Karpas-422 (cell line): ENCODE measurements around the gene RIC3. TPM values are rescaled to one million over a fixed set of nuclear protein-coding genes. Genes with fewer than 3 reads are reported as not detected.

Source experiments
- DNase-seq: peaks from one replicate; pipeline ENCODE4 v3.0.0-alpha.2; 2015
- H2AFZ ChIP-seq: fragments of 200-600 bp; sonication (generic); 2 replicates; pipeline ENCODE4 v1.6.1; 2014; ENCODE audit warnings: antibody characterized with exemption, low read length, mixed read lengths
- H3K27ac ChIP-seq: fragments of 200-600 bp; sonication (generic); 2 replicates; pipeline ENCODE4 v1.5.1; 2014; ENCODE audit warnings: mild to moderate bottlenecking, low read length, moderate library complexity
- H3K27me3 ChIP-seq: fragments of 200-600 bp; sonication (generic); 2 replicates; pipeline ENCODE4 v1.6.1; 2014; ENCODE audit warnings: low read length, mixed read lengths
- H3K36me3 ChIP-seq: fragments of 200-600 bp; sonication (generic); 2 replicates; pipeline ENCODE4 v1.6.1; 2014; ENCODE audit warnings: low read length, mixed read lengths; ENCODE audit not compliant: insufficient read depth
- H3K4me1 ChIP-seq: fragments of 200-600 bp; sonication (generic); 2 replicates; pipeline ENCODE4 v1.6.1; 2014; ENCODE audit warnings: mild to moderate bottlenecking, low read length, mixed read lengths
- H3K4me2 ChIP-seq: fragments of 200-600 bp; sonication (generic); 2 replicates; pipeline ENCODE4 v1.6.1; 2014; ENCODE audit warnings: low read length, low read depth, mild to moderate bottlenecking; ENCODE audit not compliant: poor library complexity, severe bottlenecking
- H3K4me3 ChIP-seq: fragments of 200-600 bp; sonication (generic); 2 replicates; pipeline ENCODE4 v1.5.1; 2014; ENCODE audit warnings: mild to moderate bottlenecking, antibody characterized with exemption, low read length, mixed read lengths
- H3K79me2 ChIP-seq: fragments of 200-600 bp; sonication (generic); 2 replicates; pipeline ENCODE4 v1.6.1; 2014; ENCODE audit warnings: mild to moderate bottlenecking, low read length, mixed read lengths
- H3K9ac ChIP-seq: fragments of 200-600 bp; sonication (generic); 2 replicates; pipeline ENCODE4 v1.6.0; 2014; ENCODE audit warnings: low read length
- H3K9me2 ChIP-seq: fragments of 200-600 bp; sonication (generic), shearing (Covaris generic); replicated peaks from 2 replicates; pipeline ENCODE4 v1.6.0; 2014; ENCODE audit warnings: mild to moderate bottlenecking, low read length, moderate library complexity; ENCODE audit not compliant: insufficient read depth
- H3K9me3 ChIP-seq: fragments of 300-700, 200-600 bp; sonication (generic); 2 replicates; pipeline ENCODE4 v1.6.1; 2014; ENCODE audit warnings: low read length, mixed read lengths
- H4K20me1 ChIP-seq: fragments of 200-600 bp; sonication (generic); 2 replicates; pipeline ENCODE4 v1.6.1; 2014; ENCODE audit warnings: mild to moderate bottlenecking, antibody characterized with exemption, low read length, low read depth; ENCODE audit not compliant: insufficient read depth
- total RNA-seq: library from RNA; depleted of rRNA; stranded (reverse); fragments of >200 nt; shearing (Covaris generic); gene quantifications from 2 replicates; pipeline ENCODE4 v1.2.3, GENCODE V29; 2014; ENCODE audit warnings: low replicate concordance

Gene RIC3
- total RNA-seq, 1 experiment from 2014 or later, result not detected

DNA sequence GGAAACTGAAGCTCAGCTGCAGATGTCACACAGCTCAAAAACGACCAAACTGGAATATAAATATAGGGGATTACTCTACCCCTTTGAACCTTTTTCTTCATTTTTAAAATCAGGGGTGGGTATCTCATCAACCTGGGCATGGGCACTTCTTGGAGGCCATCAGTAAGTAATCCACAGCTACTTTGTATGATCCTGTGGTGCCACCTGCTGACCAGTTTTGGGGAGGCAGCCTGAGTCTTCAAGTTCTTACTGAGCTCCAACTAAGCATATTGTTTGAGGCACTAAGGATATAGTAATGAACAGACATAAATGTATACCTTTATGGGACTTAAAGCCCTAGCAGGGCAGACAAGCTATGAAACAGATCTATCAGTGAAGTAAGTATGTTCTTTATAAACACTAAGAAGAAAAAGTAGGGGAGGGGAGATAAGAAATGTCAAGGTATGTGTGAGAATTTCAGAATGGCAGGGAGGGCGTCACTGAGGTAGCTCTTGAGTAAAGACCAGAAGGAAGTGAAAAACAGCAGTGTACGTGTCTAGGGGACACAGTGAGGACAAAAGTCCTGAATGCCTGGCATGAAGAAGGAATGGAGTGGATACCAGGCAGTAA lies 69.4 kb downstream of the RIC3 start:
- no peaks in the 10 kb centered on the region for H3K9me3 ChIP-seq
- H3K4me1 ChIP-seq, result no peaks in the 10 kb centered on the region
- DNase-seq, result peak; percentile 89
- H3K36me3 ChIP-seq, result no peaks in the 10 kb centered on the region
- H3K9me2 ChIP-seq, result no peaks in the 10 kb centered on the region
- no peak overlapping the region for H3K9ac ChIP-seq
- no peaks in the 10 kb centered on the region for H4K20me1 ChIP-seq
- H3K27ac ChIP-seq, result no peak overlapping the region
- no peak overlapping the region for H2AFZ ChIP-seq
- H3K4me3 ChIP-seq, result no peak overlapping the region
- no peaks in the 10 kb centered on the region for H3K27me3 ChIP-seq
- no peak overlapping the region for H3K4me2 ChIP-seq
- no peaks in the 10 kb centered on the region for H3K79me2 ChIP-seq

DNA sequence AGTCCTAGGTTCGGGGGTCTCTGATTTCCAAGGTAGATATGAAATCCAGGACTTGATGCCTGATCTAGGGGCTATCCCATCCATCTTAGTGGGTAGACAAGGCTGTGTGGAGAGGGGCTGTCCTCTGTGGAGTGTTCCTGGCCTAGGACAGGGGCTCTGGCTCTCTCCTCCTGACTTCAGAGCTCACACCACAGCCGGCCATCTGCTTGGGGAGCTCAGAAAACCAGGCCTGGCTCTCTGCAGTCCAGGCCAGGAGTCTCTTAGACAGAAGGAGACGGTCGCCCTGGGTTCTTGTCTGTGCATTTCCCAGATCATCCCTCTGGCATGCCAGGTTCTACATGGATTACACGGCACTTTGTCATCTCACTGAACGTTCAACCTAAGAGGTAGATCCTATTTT lies 69.9 kb downstream of the RIC3 start:
- H3K9me2 ChIP-seq, result no peaks in the 10 kb centered on the region
- no peak for DNase-seq
- no peak overlapping the region for H3K4me2 ChIP-seq
- H3K9ac ChIP-seq, result no peak overlapping the region
- no peaks in the 10 kb centered on the region for H4K20me1 ChIP-seq
- H3K27me3 ChIP-seq, result no peaks in the 10 kb centered on the region
- no peak overlapping the region for H3K27ac ChIP-seq
- no peak overlapping the region for H2AFZ ChIP-seq
- H3K9me3 ChIP-seq, result no peaks in the 10 kb centered on the region
- no peaks in the 10 kb centered on the region for H3K79me2 ChIP-seq
- H3K36me3 ChIP-seq, result no peaks in the 10 kb centered on the region
- no peak overlapping the region for H3K4me3 ChIP-seq
- no peaks in the 10 kb centered on the region for H3K4me1 ChIP-seq

DNA sequence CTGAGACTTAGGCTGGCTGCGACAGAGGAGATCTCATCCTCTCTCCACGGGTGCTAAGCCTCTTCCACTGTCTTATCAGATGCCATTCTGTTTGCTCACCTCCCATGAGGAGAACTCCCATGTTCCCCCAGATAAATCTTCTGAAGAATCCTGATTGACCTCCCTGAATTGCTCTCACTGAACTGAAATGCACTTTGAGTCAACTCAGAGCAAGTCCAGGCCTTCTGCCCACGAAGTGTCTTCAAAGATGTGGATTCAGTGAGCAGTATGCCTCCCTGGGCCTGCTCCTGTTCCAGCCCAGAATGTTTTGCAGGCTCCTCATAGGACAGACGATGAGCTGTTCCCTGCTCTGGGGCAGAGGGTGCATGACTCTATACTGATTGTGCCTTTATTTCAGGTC lies 70.5 kb downstream of the RIC3 start:
- H2AFZ ChIP-seq, result no peak overlapping the region
- no peak overlapping the region for H3K9ac ChIP-seq

DNA sequence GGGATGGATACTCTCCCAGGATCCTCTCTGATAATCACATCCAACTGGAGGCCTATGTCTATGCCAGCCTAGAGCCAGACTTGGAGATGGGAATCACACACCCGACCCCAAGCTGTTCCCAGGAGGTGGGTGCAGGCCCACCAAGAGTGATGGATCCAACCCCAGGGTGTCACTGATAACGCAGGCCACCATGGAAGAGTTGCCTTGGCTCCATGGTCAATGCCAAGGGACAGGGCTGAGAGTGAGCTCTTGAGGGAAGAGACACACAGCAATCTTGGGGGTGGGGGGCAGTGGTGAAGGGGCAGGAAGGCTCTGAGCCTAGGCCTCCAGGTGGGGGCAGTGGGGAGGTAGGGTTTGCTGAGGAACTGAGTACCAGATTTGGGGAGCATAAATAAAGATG lies 70.9 kb downstream of the RIC3 start:
- H3K9me2 ChIP-seq, result no peaks in the 10 kb centered on the region
- H3K4me3 ChIP-seq, result no peak overlapping the region
- H3K36me3 ChIP-seq, result no peaks in the 10 kb centered on the region
- no peak for DNase-seq
- no peaks in the 10 kb centered on the region for H3K4me1 ChIP-seq
- no peaks in the 10 kb centered on the region for H4K20me1 ChIP-seq
- no peak overlapping the region for H2AFZ ChIP-seq
- H3K9me3 ChIP-seq, result no peaks in the 10 kb centered on the region
- no peaks in the 10 kb centered on the region for H3K79me2 ChIP-seq
- no peak overlapping the region for H3K9ac ChIP-seq
- H3K4me2 ChIP-seq, result no peak overlapping the region
- no peak overlapping the region for H3K27ac ChIP-seq
- no peaks in the 10 kb centered on the region for H3K27me3 ChIP-seq

More for the DNA sequence above, 70.5 kb downstream of the RIC3 start:
- Histone ChIP-seq H3K9me3 (no peaks in the 10 kb centered on the region), H3K27me3 (no peaks in the 10 kb centered on the region), H4K20me1 (no peaks in the 10 kb centered on the region), H3K79me2 (no peaks in the 10 kb centered on the region), H3K4me1 (no peaks in the 10 kb centered on the region), H3K27ac (no peak overlapping the region), H3K36me3 (no peaks in the 10 kb centered on the region), H3K9me2 (no peaks in the 10 kb centered on the region), H3K4me2 (no peak overlapping the region), H3K4me3 (no peak overlapping the region)
- no peak for DNase-seq

DNA sequence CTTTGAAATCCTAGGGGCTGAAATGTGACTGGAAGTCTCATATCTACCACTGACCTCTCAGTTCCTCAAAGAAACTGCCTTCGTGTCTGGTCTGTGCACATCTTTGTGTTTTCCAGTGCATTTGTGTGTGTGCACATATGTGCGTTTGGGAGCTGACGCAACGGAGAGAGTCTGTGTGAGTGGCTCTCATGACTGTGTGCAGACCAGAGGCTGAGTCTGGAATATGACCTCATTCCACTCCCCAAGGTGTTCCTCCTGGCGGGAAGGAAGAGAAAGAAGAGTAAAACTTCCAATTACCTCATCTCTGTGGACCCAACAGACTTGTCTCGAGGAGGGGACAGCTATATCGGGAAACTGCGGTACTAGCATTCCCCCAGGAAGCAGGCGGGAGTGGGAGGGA lies 71.4 kb downstream of the RIC3 start:
- Histone ChIP-seq H3K9ac (no peak overlapping the region), H3K4me3 (no peak overlapping the region), H3K79me2 (no peaks in the 10 kb centered on the region), H2AFZ (no peak overlapping the region), H3K4me2 (no peak overlapping the region), H3K4me1 (no peaks in the 10 kb centered on the region; the same call in 1 of the 2 replicates), H3K27ac (no peak overlapping the region), H3K36me3 (no peaks in the 10 kb centered on the region), H4K20me1 (no peaks in the 10 kb centered on the region), H3K27me3 (no peaks in the 10 kb centered on the region), H3K9me3 (no peaks in the 10 kb centered on the region), H3K9me2 (no peaks in the 10 kb centered on the region)
- DNase-seq, result no peak

DNA sequence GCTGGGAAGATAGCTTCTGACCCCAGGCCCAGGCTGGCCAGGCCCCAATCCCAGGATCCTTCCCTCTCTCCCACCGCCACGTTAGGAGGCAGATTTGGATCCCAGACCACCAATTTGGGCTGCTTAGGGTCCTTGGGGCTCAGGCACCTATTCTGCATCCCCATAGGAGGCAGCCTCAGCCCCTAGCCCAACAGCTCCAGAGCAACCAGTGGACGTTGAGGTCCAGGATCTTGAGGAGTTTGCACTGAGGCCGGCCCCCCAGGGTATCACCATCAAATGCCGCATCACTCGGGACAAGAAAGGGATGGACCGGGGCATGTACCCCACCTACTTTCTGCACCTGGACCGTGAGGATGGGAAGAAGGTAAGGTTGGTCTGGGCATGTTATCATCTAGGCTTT lies 71.8 kb downstream of the RIC3 start:
- no peak overlapping the region for H3K4me2 ChIP-seq
- H2AFZ ChIP-seq, result no peak overlapping the region
- no peaks in the 10 kb centered on the region for H3K9me2 ChIP-seq
- no peak overlapping the region for H3K27ac ChIP-seq
- no peaks in the 10 kb centered on the region for H4K20me1 ChIP-seq
- H3K27me3 ChIP-seq, result no peaks in the 10 kb centered on the region
- H3K79me2 ChIP-seq, result no peaks in the 10 kb centered on the region
- no peaks in the 10 kb centered on the region; the same call in 1 of the 2 replicates for H3K4me1 ChIP-seq
- no peaks in the 10 kb centered on the region for H3K36me3 ChIP-seq
- no peaks in the 10 kb centered on the region for H3K9me3 ChIP-seq
- H3K4me3 ChIP-seq, result no peak overlapping the region
- H3K9ac ChIP-seq, result no peak overlapping the region
- no peak for DNase-seq

DNA sequence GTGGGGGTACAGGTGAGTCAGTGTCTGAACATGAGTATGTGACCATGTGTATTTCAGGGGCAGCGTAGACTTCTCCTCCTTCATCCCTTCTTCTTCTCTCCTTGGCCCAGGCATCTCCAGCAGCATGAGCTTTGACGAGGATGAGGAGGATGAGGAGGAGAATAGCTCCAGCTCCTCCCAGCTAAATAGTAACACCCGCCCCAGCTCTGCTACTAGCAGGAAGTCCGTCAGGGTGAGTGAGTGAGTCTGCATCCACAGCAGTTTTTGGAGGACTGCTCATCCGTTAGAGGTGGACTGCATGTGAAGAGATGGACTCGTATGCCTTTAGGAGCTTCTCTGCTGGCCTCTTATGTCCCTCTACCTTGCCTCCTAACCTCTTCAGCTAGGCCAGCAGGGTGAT lies 72.2 kb downstream of the RIC3 start:
- Histone ChIP-seq H3K9me2 (no peaks in the 10 kb centered on the region), H3K36me3 (no peaks in the 10 kb centered on the region)

DNA sequence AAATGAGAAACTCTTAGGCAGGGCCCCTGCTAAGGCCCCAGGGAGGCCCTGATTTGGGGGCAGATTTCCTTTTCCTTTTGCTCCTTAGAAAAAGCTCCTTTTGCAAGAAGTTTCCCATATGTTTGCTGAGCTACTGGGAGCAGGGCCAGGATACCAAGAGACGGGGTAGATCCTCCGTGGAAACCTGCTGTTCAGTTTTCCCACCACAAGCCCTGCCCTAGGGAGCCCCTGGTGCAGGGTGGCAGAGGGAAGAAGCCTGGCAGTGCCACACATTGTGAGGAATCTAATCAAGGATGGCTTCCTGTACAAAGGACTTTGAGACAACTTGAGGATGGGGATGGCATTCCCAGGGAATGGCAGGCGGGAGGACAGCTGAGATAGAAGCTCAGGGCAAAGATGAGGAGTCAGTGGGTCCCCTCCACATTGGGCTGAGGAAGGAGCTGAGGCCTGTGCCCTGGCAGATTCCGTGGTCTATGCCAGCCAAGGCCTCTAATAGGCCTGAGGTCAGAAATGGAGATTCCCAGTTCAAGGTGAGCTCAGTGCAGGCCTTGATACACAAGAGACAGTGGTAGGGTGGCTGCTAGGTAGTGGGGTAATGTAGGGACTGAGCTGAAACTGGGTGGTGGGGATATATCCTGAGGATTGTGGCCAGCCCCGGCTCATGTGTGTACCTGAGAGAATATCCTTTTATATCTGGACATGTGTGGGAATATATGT lies 72.9 kb downstream of the RIC3 start:
- no peak for DNase-seq
- Histone ChIP-seq H3K9me3 (no peaks in the 10 kb centered on the region), H3K36me3 (no peaks in the 10 kb centered on the region), H3K4me1 (no peaks in the 10 kb centered on the region; the same call in 1 of the 2 replicates), H2AFZ (no peak overlapping the region), H4K20me1 (no peaks in the 10 kb centered on the region), H3K4me2 (no peak overlapping the region), H3K27ac (no peak overlapping the region), H3K9ac (no peak overlapping the region), H3K9me2 (no peaks in the 10 kb centered on the region), H3K27me3 (no peaks in the 10 kb centered on the region), H3K4me3 (no peak overlapping the region), H3K79me2 (no peaks in the 10 kb centered on the region)

More for the DNA sequence above, 72.2 kb downstream of the RIC3 start:
- Histone ChIP-seq H3K4me2 (no peak overlapping the region), H3K27me3 (no peaks in the 10 kb centered on the region), H2AFZ (no peak overlapping the region), H3K9ac (no peak overlapping the region), H3K4me3 (no peak overlapping the region), H3K9me3 (no peaks in the 10 kb centered on the region), H3K79me2 (no peaks in the 10 kb centered on the region), H3K4me1 (no peaks in the 10 kb centered on the region; the same call in 1 of the 2 replicates), H3K27ac (no peak overlapping the region), H4K20me1 (no peaks in the 10 kb centered on the region)
- DNase-seq, result no peak
